B cell (primary cell): ENCODE data around the gene CD19. TPM values are rescaled to one million over a fixed set of nuclear protein-coding genes. Genes with fewer than 3 reads are reported as not detected.

Experiments
- ATAC-seq: fragments of 200-7000 bp; cut with Tn5 transposase; one replicate; pipeline ENCODE4 v1.10.0; 2021; ENCODE audit warnings: low read depth, mild to moderate bottlenecking, moderate number of reproducible peaks, moderate library complexity
- CTCF ChIA-PET: fragments of 350-600 bp; sonication (Branson Sonifier 250); formaldehyde crosslinking; loops from one replicate; lab custom pipeline; 2021; ENCODE audit warnings: antibody characterized with exemption, inconsistent platforms; lab: Charles Lee
- POLR2A ChIA-PET: fragments of 350-600 bp; sonication (Branson Sonifier 250); formaldehyde crosslinking; loops from one replicate; lab custom pipeline; 2021; ENCODE audit warnings: antibody characterized with exemption; lab: Charles Lee
- DNase-seq: peaks from one replicate; pipeline ENCODE4 v3.0.0; 2013
- H2AFZ ChIP-seq: 2 replicates; pipeline ENCODE4 v1.6.1; 2012; ENCODE audit warnings: mild to moderate bottlenecking, low read depth, low read length; ENCODE audit not compliant: insufficient read depth, poor library complexity, severe bottlenecking
- H3K27ac ChIP-seq, 2 donors: 1 replicate in 1 of 2; 2 replicates in 1 of 2; pipeline ENCODE4 v1.5.1; 2012 to 2013; ENCODE audit warnings: low read length in 2 of 2, mild to moderate bottlenecking in 2 of 2, moderate library complexity in 1 of 2
- H3K27me3 ChIP-seq, 4 experiments: fragments of 200-600 bp in 1 of 4; sonication (generic) in 1 of 4; replicated peaks in 1 of 4; 1 replicate in 2 of 4; 2 replicates in 2 of 4; pipeline versions ENCODE4 v1.6.1 to v1.7.0; 2013 to 2016; ENCODE audit warnings: low read length in 3 of 4, mild to moderate bottlenecking in 2 of 4, mixed read lengths in 1 of 4, moderate library complexity in 1 of 4; ENCODE audit not compliant: insufficient read depth in 4 of 4, control insufficient read depth in 3 of 4; ENCODE audit errors: control extremely low read depth in 1 of 4
- H3K36me3 ChIP-seq, 2 experiments: replicated peaks in 1 of 2; 1 replicate in 1 of 2; 2 replicates in 1 of 2; pipeline versions ENCODE4 v1.6.1 to v1.7.1; 2013; ENCODE audit warnings: low read length in 1 of 2; ENCODE audit not compliant: insufficient read depth in 2 of 2, control insufficient read depth in 1 of 2; ENCODE audit errors: control extremely low read depth in 1 of 2, extremely low read depth in 1 of 2
- H3K4me1 ChIP-seq, 2 donors: fragments of 200-600 bp in 1 of 2; sonication (generic) in 1 of 2; 1 replicate in 1 of 2; 2 replicates in 1 of 2; pipeline versions ENCODE4 v1.5.1 to v1.6.1; 2013 to 2017; ENCODE audit warnings: low read length in 2 of 2; ENCODE audit not compliant: control insufficient read depth in 2 of 2, insufficient read depth in 2 of 2
- H3K4me2 ChIP-seq: replicated peaks from 2 replicates; pipeline ENCODE3; 2012; ENCODE audit warnings: mild to moderate bottlenecking, low read depth, low read length; ENCODE audit not compliant: poor library complexity, severe bottlenecking
- H3K4me3 ChIP-seq, 5 experiments: fragments of 200-600 bp in 1 of 5; sonication (generic) in 1 of 5; 1 replicate in 3 of 5; 2 replicates in 2 of 5; pipeline versions ENCODE4 v1.5.1 to v1.7.0; 2011 to 2016; ENCODE audit warnings: low read length in 4 of 5, mild to moderate bottlenecking in 4 of 5, low read depth in 2 of 5, control low read depth in 1 of 5, moderate library complexity in 1 of 5; ENCODE audit not compliant: insufficient read depth in 1 of 5; ENCODE audit errors: control extremely low read depth in 1 of 5, extremely low read depth in 1 of 5
- H3K79me2 ChIP-seq: fragments of 200-600 bp; sonication (generic); one replicate; pipeline ENCODE4 v1.6.0; 2016; ENCODE audit warnings: low read length; ENCODE audit not compliant: control insufficient read depth, insufficient read depth
- H3K9ac ChIP-seq: fragments of 200-600 bp; sonication (generic); 2 replicates; pipeline ENCODE4 v1.6.1; 2017; ENCODE audit warnings: mild to moderate bottlenecking, low read length, moderate library complexity
- H3K9me3 ChIP-seq, 3 donors: one replicate each; pipeline versions ENCODE4 v1.6.1 to v1.7.1; 2013; ENCODE audit warnings: low read length in 2 of 3; ENCODE audit not compliant: control insufficient read depth in 2 of 3, insufficient read depth in 1 of 3; ENCODE audit errors: control extremely low read depth in 1 of 3
- H4K20me1 ChIP-seq: 2 replicates; pipeline ENCODE4 v1.6.0; 2012; ENCODE audit warnings: mild to moderate bottlenecking, low read length; ENCODE audit not compliant: insufficient read depth, control insufficient read depth, poor library complexity, severe bottlenecking
- H3K27ac Mint-ChIP-seq: one replicate; pipeline ENCODE4 v1.8.0; 2021; ENCODE audit warnings: mixed read lengths
- H3K27me3 Mint-ChIP-seq: one replicate; pipeline ENCODE4 v1.8.0; 2021; ENCODE audit warnings: mixed read lengths
- H3K4me1 Mint-ChIP-seq: one replicate; pipeline ENCODE4 v1.8.0; 2021; ENCODE audit warnings: mixed read lengths
- H3K4me3 Mint-ChIP-seq: one replicate; pipeline ENCODE4 v1.8.0; 2021; ENCODE audit warnings: mixed read lengths
- H3K9me3 Mint-ChIP-seq: one replicate; pipeline ENCODE4 v1.8.0; 2022; ENCODE audit warnings: mixed read lengths; ENCODE audit not compliant: insufficient read depth
- CTCF ChIP-seq: fragments of 200-600 bp; IDR thresholded peaks from one replicate; pipeline ENCODE4 v1.8.0; 2022; ENCODE audit warnings: antibody characterized with exemption, mild to moderate bottlenecking
- EZH2 ChIP-seq: IDR thresholded peaks from 2 replicates; pipeline ENCODE4 v1.6.1; 2012; ENCODE audit warnings: borderline replicate concordance, low read depth, mild to moderate bottlenecking, moderate library complexity, low read length; ENCODE audit not compliant: insufficient read depth, poor library complexity, severe bottlenecking
- WGBS: methylation state at CpG from one replicate; pipeline ENCODE4 v1.1.5; 2013; ENCODE audit warnings: missing lambda C conversion rate; ENCODE audit not compliant: insufficient coverage; 5-methylcytosine and 5-hydroxymethylcytosine counted together
- intact Hi-C: fragments of 100-400 bp; cut with micrococcal nuclease; formaldehyde crosslinking; loops from one replicate; pipeline ENCODE4 v1.10.0; 2022
- polyA plus RNA-seq: library from polyadenylated mRNA; depleted of rRNA; stranded (reverse); fragments of >200 nt; gene quantifications from 2 replicates; pipeline ENCODE4 v1.2.3, GENCODE V29; 2012
- total RNA-seq, 2 donors: library from RNA; stranded (reverse); fragments of 120-200 nt in 1 of 2; gene quantifications; 1 replicate in 1 of 2; 2 replicates in 1 of 2; pipeline versions ENCODE4 v1.2.3 to v1.2.4, GENCODE V29; 2013 to 2022

CD19 gene
- total and polyA plus RNA-seq, 2 donors (not counting 1 experiment from before 2014, with no cell fraction given): 306 to 478 TPM

GRCh38 chr16:28927815-28928214, 4.0 kb upstream of the CD19 start:
- CTCF ChIA-PET: interaction anchor here (7.7 kb wide), 1 partner anchor 15 kb away, joined by 114 read pairs; no protein-coding TSS in a partner anchor
- H3K79me2 ChIP-seq: peaks cover 17% of the 10 kb centered on the region
- Mint-ChIP-seq H3K4me3 (no peak overlapping the region), H3K27ac (peak overlapping the region; percentile 81), H3K27me3 (no peaks in the 10 kb centered on the region), H3K4me1 (peaks cover 66% of the 10 kb centered on the region), H3K9me3 (no peaks in the 10 kb centered on the region)
- no peaks in the 10 kb centered on the region for H3K9me3 ChIP-seq
- ATAC-seq: no peak
- peaks cover 0 to 3% of the 10 kb centered on the region in 2 experiments for H3K36me3 ChIP-seq
- TF ChIP-seq EZH2: no peak
- TF ChIP-seq CTCF: no peak
- H3K4me2 ChIP-seq: no peak overlapping the region
- H3K27ac ChIP-seq: no peak overlapping the region
- H4K20me1 ChIP-seq: no peaks in the 10 kb centered on the region
- no peak overlapping the region for H3K4me3 ChIP-seq
- no peaks in the 10 kb centered on the region for H3K27me3 ChIP-seq
- POLR2A ChIA-PET: interaction anchor here (0.6 to 5.1 kb wide), 6 partner anchors 9 to 1121 kb away, joined by 3 to 26 read pairs (median 3); partner anchors contain the start of gene TUFM
- H2AFZ ChIP-seq: no peak overlapping the region
- no peak for DNase-seq
- 83% methylated on average over 1 of the region's 1 CpG for WGBS
- H3K4me1 ChIP-seq: peaks cover 39 to 69% of the 10 kb centered on the region in 2 donors
- no peak overlapping the region for H3K9ac ChIP-seq
- intact Hi-C loops: loop anchor here (10.0 kb wide), 1 partner anchor 1447 kb away; the partner anchor contains the start of genes MYL11 and TBC1D10B

- TF ChIP-seq EZH2 (no peak), CTCF (no peak)
- Histone ChIP-seq H2AFZ (no peak overlapping the region), H3K27me3 (no peaks in the 10 kb centered on the region), H3K27ac (peak overlapping the region; percentile 86 to 95), H3K9ac (peak overlapping the region; percentile 95), H4K20me1 (peaks cover 5% of the 10 kb centered on the region), H3K4me2 (peak overlapping the region; percentile 98), H3K79me2 (peaks cover 37% of the 10 kb centered on the region), H3K4me3 (peak overlapping the region in 1 of 5 experiments; percentile 83), H3K36me3 (peaks cover 0 to 18% of the 10 kb centered on the region in 2 experiments), H3K4me1 (peaks cover 41 to 70% of the 10 kb centered on the region in 2 donors), H3K9me3 (no peaks in the 10 kb centered on the region)
- ChIA-PET POLR2A (interaction anchor here (1.4 kb wide), 1 partner anchor 20 kb away, joined by 3 read pairs; the partner anchor contains the start of gene NFATC2IP), CTCF (interaction anchor here (1.4 to 8.4 kb wide), 2 partner anchors 7 to 14 kb away, joined by 3 to 83 read pairs; no protein-coding TSS in a partner anchor)
- H3K4me1 Mint-ChIP-seq: peaks cover 65% of the 10 kb centered on the region
- peak overlapping the region; percentile 96 for H3K27ac Mint-ChIP-seq
- H3K4me3 Mint-ChIP-seq: peak overlapping the region; percentile 96
- intact Hi-C loops: no loop called here
- no peaks in the 10 kb centered on the region for H3K27me3 Mint-ChIP-seq
- H3K9me3 Mint-ChIP-seq: no peaks in the 10 kb centered on the region
- DNase-seq (no peak), ATAC-seq (no peak)
- 85% methylated on average over 3 of the region's 3 CpGs for WGBS
Measured at GRCh38 chr16:28930203-28930602, 1.6 kb upstream of the CD19 start.
